Cortex of kidney (tissue), 1 donor: ENCODE results near the gene NUP107.
"Not testable (repeated sequence)": the region's sequence is repeated elsewhere in the genome, so short reads cannot be mapped to it uniquely, and the experiment has no call there.

ENCODE experiments used
- DNase-seq: peaks from one replicate; lab custom pipeline; 2025; lab: John Stamatoyannopoulos, UW

NUP107 gene

DNA sequence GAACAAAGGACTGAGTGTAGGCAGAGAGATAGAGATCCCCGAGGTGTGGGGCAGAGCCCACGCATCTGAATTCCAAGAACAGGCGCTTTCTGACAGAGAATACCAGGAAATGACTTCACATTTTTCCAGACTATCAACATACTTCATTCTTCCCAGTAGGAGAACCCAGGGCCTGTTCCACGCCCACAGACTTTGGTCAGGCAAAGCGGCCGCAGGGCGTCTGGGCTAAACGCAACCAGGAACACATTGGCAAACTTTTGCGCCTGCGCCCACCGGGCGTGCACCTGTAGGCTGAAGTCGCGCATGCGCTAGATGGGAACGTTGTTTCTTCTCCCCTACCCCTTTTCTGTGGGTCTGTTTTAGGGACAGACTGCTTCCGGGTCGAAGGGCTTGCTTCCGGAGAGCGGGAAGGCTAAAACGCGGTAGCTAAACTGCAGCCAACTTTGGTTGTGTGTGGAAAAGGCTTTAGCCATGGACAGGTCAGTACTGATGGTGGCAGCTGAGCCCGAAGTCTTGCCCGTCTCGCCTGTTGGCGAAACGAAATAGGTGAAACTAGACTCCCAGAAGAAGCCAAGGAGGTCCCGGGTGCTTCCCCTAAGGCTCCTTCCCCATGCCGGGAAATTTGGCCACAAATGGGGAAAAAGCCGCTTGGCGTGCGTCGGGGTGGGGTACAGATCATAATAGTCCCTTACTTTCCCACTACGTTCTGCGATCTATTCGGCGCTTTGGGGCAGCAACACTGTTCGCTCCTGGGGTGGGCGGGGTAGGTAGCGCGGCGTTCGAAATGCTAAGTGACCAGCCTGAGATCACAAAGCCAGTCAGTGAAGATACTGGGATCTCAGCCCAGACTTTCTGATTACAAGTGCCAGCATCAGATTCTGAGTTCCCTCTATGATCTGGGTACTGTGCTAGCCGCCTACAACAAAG lies at the start of gene NUP107:
Gene NUP107 (plus strand): TSS at position 384 of the 927 bp plus-strand sequence. CDS start 88 bp downstream, at position 472.
- DNase-seq, result peak; percentile 74

DNA sequence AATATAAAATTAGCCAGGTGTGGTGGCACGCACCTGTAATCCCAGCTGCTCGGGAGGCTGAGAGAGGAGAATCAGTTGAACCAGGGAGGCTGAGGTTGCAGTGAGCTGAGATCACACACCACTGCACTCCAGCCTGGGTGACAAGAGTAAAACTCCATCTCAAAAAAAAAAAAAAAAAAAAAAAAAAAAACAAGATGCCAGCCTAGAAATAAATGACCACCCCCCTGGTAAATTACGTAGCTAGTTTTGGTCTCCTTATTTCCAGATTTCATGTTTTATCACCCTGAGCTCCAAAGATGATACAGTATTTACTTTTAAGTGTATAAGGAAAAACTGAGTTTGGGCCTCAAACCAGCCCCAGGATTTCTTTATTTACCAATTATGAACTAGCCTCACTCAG lies 49.3 kb upstream of the NUP107 start:
- DNase-seq, result not testable (repeated sequence)

DNA sequence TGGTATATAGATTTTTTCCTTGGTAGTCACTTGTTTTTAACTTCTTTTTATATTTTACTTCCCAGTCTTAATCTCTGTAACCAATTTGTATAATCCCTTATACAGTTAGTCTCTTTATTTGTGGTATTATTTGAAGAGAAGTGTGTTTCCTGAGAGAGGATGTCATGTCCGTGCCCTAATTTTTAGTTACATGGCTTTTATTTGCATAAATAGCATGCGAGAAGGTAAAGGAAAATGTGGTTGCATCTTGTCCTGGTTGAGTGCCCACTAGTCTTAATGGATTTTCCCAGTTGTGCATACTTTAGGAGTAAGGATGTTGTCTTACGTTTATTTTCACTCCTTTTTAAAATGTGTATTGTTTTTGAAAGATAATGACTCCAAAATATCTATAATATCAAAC lies 48.6 kb upstream of the NUP107 start:
- DNase-seq, result no peak

DNA sequence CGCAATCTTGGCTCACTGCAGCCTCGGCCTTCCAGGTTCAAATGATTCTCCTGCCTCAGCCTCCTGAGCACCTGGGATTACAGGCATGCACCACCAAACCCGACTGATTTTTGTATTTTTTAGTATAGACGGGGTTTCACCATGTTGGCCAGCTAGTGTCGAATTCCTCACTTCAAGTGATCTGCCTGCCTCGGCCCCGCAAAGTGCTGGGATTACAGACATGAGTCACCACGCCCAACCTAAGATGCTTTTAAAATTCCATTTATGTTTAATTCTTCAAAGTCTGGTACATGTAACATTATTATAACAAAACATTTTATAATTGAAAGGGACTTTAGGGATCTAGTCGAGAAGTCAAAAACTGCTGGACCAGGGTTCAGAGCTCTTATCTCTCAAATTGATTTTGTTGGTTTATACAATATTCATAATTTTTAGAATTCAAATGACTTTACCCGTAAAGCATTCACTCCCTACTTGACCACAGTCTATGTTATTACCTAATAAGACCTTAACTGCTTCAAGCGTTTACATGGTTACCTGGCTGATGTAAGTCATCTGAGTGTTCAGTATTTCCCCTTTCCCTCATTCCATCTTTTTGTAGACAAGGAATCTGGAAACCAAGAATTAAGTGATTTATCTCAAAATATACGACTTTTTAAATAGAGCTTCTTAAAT lies 47.9 kb upstream of the NUP107 start:
- DNase-seq, result no peak

DNA sequence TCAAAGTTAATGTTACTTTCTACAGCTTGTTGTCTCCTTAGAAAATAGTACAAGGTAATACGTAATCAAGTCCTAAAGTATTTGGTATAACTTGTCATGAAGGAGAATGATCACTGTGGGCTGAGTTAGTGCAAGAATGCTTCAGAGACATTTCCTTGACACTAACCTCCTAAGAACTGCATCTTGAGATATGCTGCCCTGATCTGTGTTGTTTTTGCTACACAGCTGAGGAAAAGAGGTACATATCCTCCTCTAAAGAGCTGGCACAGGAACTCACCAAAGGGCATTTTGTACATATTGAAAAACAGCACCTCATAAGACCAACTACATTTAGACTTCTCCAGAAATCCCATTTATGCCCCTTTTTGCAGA lies 47.4 kb upstream of the NUP107 start:
- DNase-seq, result no peak

DNA sequence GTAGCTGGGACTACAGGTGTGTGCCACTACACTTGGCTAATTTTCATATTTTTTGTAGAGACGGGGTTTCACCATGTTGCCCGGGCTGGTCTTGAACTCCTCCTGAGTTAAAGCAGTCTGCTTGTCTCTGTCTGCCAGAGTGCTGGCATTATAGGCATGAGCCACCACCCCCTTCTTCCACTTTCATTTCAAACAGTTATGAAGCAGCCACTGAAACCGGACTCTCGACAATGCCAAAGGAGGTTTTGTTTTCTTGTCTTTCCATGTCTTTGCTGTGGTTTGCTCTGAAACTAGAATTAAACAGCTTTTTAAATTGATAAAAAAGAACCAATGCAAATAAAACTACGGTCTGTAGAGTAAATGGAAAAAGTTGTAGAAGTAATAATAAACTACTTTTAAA lies 45.6 kb upstream of the NUP107 start:
- DNase-seq, result no peak

DNA sequence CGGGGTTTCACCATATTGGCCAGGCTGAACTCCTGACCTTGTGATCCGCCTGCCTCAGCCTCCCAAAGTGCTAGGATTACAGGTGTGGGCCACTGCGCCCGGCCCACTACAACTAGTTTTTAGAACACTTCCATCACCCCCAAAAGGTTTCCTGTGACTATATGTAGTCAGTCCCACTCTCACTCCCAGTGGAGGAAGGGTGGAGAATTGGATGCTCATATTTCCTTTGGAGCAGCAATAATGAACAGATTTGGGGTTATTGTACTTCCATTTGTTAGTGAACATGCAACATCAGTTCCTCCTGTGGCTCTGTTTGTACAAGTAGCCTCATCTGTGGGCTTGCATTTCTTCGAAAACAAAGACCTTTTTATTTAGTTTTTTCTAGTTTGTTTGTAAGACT lies 40.3 kb upstream of the NUP107 start:
- no peak for DNase-seq

DNA sequence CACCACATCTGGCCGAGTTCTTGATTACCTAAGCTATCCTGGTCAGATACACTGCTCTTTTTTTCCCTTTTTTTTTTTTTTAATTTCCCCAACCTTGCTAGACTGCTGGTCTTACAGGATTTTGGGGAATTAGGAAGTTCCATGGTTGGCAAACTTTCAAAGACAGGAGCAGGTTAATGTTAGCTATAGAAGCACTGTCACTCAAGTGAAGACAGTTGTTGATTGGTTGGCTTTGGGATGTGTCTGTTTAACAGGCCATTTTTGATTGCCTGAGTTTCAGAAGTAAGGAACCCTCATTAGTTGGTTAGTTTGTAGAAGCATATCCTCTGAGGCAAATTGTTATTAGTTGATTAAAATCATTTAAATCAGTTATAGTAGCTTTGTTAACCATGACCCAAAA lies 39.3 kb upstream of the NUP107 start:
- no peak for DNase-seq

DNA sequence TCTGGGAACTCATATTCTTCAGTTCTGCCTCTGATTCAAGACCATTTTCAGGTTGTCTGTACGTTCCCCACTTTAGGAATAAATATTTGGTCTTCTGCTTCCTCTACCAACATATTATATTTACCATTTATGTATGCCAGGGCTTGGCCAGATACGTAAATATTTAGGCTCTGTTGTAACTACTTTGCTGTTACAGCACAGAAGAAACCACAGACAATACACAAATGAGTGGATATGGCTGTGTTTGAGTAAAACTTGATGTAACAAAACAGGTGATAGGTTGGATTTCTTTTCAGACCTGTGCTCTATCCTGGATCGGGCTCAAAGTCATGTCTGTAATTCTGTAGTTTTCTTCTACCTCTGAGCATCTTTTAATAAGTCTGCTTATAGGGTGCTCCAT lies 38.6 kb upstream of the NUP107 start:
- DNase-seq, result no peak

DNA sequence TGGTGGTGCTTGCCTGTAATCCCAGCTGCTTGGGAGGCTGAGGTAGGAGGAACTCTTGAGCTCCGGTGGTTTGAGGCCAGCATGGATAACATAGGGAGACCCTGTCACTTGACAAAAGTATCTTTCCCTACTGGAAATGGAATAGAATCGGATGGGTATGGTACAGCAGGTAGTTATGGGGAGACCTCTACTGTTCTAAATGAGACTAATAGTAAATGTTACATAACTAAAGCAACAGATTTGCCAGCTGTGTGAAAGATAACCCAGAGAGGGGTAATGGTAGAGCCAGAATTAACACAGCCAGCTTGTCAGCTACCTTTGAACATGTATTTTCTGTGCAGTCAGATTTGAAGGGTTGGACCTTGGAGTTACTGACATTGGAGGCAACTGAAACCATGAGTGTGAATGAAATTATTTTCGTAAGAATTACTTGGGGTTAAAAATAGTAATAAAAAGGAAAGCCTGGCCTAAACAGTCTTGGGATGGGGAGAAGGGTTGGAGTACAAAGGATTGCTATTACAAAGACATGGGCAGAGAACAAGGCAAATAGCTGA lies 21.7 kb upstream of the NUP107 start:
- no peak for DNase-seq

DNA sequence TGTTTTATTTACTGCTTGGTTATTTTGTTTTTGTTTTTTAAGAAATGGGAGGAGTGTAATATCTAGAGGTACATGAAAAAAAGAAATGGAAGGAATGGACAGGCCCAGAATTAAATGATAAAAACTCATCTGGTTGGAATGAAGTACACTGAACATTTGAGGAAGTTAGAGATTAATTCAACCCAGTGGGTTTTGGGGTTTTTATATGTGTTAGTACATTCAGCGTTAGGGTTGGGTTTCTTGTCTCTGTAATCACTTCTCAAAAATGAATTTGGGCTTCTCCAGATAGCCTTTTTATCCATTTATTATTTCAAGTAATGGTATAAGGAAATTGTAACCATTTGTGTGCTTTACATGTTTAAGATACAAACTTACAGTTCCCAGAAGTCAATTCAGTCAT lies 19.5 kb upstream of the NUP107 start:
- no peak for DNase-seq

DNA sequence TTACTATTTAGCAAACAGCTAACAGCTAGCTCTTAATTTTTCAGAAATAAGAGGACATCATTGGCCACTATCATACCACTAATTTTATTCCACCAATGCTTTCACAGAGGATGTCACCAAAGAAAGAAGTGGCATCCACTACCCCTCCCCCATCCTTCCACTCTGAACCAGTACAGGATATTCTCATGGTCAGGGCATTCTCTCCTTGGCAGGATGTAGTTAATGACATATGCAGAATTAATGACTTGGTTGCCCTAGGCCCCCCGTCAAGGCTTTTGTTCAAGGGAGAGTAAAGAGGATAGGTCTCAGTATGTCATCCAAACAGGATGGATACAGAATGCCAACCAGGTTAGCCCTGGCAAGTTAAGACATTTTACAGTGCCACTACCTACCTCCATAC lies 18.9 kb upstream of the NUP107 start:
- DNase-seq, result no peak

DNA sequence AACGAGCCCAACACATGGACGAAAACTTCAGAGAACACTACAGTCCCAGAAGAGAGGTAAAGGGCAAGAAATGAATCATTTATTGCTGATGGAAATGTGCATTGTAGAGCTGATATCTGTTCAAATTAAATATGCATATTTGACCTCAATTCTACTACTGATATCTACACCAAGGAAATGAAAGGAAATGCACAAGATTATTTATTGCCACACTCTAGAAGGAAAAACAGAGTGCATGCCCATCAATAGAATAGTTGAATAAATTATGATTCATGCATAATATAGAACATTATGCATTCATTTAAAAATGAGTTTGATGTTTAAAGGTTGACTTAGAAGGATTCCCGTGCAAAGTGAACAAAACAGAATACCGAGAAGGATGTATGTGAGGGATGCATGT lies 15.6 kb upstream of the NUP107 start:
- DNase-seq, result no peak

DNA sequence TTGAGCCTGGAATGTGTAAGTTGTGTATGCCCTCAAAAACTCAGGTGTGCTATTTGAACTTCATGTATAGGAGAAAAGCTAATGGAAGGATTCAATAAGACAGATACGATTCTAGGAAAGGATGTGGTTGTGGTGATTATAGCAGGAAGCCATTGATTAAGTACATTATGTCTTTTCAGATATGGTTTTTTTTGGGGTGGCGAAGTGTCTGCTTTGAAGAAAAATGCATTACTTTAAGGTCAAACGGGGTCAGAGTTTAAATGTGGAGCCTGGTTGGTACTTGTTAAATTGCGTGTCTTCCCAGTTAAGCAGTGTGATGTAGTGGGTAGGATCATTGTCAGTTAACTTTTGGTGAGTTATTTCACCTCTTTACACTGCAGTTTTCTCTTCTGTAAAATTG lies 13.0 kb upstream of the NUP107 start:
- no peak for DNase-seq

DNA sequence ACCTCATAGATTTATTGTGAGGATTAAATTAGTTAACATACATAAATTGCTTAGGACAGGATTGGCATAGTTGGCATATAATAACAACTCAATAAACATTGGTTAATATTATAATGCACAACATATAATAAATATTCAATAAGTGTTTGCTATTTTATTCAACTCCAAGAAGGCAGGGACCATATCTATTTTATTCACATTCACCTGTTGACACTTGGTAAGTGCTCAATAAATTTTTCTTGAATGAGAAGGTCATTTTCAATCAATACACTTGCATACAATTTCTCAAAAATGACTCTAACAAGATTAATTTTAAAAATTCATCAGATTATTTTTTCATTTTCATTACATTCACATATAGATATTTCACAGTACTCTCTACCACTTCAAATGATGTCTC lies 12.4 kb upstream of the NUP107 start:
- DNase-seq, result no peak

DNA sequence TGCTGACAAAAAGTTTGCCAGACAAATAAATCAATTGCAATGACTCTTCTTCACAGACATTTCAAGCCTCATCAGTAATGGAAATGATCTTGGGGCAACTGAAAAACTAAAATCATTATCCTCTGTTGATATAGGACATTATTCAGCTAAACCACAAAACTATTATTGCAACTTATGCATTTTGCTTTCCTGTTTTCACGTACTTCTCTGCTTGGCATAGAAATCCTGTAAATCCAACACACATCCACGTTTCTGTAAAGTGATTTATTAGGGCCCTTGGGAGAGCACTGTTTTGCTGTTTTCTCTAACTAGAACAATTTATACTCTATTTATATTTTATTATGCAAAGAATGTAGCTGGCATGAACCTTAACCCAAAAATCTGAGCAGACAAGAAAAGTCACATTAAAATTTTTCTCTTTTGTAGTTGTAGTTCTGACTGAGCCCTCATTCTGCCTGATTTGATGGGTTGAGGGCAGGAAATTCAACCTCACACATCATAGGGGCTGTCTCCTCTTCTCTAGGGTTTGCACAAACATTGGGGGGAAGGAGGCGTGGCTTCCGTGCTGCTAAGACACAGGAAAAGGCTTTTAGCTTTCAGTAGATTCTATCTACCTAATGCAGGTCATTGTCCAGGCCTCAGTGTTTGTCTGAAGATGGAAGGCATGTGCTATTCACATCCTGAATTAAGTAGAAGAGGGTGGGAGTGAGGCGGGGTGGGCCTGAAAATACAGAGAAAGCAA lies 11.5 kb upstream of the NUP107 start:
- DNase-seq, result no peak

DNA sequence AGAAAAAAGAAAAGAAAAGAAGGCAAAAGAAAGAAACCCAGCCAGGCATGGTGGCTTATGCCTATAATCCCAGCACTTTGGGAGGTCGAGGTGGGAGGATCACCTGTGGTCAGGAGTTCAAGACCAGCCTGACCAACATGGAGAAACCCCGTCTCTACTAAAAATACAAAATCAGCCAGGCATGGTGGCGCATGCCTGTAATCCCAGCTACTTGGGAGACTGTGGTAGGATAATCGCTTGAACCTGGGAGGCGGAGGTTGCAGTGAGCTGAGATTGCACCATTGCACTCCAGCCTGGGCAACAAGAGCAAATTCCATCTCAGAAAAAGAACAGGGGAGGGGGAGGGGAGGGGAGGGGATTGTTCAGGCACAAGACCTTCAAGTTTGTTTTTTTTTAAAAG lies 9.9 kb upstream of the NUP107 start:
- DNase-seq, result not testable (repeated sequence)

DNA sequence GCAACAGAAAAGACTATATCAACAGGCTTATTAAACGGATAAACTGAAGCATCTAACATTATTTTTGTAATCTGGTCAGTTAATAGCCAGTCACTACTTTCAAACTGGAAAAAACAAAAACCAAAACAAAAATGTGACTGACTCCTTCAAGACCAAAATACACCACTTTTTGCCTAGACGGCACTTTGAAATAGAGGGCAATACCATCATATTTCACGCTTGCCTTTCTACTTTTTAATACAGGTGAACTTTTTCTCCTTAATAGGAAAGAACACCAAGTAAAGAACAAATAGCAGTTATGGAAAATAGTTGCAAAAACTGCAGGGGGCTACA lies 550 bp upstream of the NUP107 start:
- no peak for DNase-seq

DNA sequence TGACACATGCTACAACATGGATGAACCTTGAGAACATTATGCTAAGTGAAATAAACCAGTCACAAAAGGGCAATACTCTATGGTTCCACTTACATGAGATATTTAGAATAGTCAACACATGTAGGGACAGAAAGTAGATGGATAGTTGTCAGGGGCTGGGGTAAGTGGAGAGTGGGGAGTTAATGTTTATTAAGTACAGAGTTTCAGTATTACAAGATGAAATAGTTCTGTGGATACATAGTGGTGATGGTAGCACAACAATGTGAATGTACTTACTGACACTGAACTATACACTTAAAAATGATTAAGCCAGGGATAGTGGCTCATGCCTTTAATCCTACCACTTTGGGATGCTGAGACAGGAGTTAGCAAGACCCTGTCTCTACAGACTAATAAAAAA lies 8.7 kb downstream of the NUP107 start:
- no peak for DNase-seq

DNA sequence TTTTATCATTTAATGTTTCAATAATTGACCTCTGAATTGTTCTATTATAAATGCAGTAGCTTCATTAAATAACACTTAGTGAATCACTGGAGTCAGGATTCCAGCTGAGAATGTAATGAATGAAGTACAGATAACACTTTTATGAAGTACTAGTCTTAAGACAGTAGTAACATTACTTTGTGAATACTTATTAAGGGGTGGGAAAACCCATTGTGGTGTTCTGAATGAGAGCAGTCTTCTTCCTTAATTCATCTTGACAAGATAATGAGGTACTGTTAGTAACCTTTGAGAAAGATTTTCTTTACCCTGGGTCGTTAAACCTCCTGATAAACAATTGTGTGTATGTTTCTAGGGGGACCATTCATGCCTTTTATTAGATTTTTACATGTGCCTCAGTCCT lies 12.7 kb downstream of the NUP107 start:
- DNase-seq, result no peak

DNA sequence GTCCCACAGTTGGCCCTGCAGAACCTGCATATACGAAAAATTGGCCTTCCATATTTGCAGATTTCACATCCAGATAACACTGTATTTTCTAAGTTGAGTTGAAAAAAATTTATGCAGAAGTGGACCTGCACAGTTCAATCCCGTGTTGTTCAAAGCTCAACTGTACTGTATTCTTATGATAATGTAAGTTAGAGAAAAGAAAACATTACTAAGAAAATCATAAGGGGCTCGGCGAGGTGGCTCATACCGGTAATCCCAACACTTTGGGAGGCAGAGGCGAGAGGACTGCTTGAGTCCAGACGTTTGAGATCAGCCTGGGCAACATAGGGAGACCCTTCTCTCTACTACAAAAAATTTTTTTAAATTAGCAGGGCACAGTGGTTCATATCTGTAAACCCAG lies 41.0 kb downstream of the NUP107 start:
- DNase-seq, result no peak

DNA sequence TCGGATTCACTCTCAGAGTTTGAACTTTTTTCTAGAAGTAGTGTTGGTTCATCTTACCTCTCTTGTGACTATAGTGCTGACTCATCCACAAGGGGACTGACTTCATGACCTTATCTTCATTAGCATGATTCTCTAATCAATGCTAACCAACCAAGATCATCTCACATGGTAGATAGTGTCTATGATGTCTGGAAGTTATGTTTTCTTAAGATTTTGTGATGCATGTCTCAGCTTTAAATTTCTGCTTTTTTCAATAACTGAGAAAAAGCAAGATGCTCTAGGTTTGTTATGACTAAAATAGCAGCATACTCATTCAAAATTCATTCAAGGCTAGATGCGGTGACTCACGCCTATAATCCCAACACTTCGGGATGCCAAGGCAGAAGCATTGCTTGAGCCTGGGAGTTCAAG lies 46.9 kb downstream of the NUP107 start:
- no peak for DNase-seq

DNA sequence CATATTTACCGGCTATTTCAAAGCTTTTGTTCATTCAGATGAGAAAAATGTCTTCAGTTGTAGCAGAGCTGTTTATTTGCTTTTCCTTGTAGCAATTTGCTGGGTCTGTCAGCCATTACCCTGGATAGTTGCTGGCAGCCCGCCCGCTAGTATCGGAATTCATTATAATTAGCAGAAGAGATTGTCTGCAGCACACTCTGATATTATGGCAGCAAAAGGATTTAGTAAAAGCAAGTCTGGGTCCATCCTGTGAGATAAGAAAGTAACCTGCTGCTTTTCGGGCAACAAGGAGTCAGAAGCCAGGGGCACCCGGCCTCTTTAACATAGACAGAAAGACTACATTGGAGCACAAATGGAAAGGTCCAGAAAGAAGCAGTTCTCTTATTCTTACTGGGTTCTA lies 53.1 kb downstream of the NUP107 start:
- DNase-seq, result no peak
